ENCODE measurements around the gene SLC39A12.
A peak's percentile ranks its signal among the peaks of the same experiment; 100 is the strongest.

The SLC39A12 gene

DNA sequence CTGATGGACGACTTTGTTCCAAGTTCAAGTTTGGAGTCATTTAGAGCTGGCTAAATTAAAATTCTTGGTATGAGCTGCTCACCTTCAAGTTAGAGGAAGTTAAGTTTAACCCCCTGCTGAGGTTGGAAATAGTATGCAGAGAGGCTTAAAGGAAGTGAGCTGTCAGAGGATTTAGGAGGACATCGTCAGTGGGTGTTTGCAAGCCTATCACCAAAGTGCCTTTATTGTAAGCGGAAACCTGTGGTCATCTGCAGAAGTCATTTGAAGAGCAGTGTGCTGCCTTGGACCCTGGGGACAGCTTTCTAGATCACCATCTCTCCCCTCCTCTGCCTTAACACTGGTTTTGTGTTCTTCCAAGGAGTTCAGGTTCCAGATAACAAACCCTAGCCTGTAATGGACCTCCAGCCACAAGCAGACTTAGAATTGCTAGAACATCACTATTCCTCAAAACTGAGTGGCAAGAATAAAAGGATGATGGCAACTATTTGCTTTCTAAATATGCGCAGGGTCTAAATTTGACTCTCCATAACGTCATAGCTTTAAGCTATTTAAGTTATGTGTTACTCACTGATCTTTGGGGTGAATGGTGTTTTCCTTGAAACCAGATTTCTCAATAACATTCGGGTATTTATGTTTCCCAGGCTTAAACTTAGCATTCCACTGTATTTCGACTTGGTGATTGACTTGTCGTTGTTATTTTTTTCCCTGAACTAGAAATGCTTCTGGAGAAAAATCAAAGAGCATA lies 93.4 kb downstream of the SLC39A12 start:
- TF ChIP-seq, protein P1, sequence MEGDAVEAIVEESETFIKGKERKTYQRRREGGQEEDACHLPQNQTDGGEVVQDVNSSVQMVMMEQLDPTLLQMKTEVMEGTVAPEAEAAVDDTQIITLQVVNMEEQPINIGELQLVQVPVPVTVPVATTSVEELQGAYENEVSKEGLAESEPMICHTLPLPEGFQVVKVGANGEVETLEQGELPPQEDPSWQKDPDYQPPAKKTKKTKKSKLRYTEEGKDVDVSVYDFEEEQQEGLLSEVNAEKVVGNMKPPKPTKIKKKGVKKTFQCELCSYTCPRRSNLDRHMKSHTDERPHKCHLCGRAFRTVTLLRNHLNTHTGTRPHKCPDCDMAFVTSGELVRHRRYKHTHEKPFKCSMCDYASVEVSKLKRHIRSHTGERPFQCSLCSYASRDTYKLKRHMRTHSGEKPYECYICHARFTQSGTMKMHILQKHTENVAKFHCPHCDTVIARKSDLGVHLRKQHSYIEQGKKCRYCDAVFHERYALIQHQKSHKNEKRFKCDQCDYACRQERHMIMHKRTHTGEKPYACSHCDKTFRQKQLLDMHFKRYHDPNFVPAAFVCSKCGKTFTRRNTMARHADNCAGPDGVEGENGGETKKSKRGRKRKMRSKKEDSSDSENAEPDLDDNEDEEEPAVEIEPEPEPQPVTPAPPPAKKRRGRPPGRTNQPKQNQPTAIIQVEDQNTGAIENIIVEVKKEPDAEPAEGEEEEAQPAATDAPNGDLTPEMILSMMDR (conservative IDR thresholded peaks at IDR 0.05; ENCODE audit: low read depth, low read length): no peak
- peak; percentile 94 for DNase-seq (ENCODE audit: low read depth)
- no peak overlapping the region for H3K4me3 ChIP-seq (ENCODE audit: low read depth, low read length)

DNA sequence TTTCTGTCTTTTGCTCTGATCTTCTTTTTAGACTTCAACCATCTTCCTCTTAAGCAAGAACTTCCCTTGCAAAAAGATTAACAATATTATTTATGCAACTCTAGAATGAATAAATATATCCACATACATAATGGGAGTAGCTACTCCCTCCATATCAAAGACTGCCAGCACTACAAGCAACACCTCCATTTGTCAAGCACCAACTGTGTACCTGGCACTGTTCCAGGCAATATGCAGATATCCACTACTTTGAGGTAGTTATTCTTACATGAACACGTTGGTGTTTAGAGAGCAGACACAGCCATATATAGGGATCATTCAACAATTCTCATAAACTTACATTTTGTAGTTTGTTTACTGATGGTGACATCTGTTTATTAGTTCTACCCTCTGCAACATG lies 104.9 kb downstream of the SLC39A12 start:
- TF ChIP-seq, protein P1 (conservative IDR thresholded peaks at IDR 0.05; ENCODE audit: low read depth, low read length): no peak
- H3K4me3 ChIP-seq (ENCODE audit: low read depth, low read length): no peak overlapping the region

DNA sequence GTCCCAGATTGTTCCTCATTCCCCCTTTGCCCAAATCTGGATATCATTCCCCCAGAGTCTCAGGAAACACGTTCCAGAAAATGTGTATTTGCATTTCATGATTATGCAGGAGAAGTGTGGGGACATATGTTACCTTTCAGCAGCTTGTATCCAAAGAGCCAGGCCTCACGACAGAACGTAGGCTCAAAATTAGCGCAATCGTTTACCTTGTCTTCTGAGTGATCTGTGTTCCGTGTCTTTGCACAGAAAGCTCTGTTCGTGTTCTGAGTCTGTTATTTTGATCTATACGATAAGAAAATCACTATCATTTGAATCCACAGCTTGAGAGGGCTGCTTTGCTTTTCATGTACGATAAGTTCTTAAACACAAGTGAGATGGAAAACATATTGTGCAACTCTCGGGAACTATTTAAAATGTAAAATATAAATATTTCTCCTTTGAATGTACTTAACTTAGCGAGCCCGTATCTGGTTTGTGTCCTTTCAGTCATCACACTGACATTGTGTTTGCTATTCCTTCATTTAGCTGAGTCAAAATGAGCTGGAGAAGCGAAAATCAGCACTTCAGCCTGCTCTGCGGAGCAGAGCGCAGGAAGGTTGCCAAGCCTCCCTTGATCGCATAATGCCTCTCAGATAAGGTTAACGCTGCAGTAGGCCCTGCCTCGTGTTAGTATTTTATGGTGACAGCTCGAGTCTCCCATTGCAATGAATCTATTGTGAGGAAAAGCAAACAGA lies 108.3 kb downstream of the SLC39A12 start:
- TF ChIP-seq, protein P1 (conservative IDR thresholded peaks at IDR 0.05; ENCODE audit: low read depth, low read length): no peak
- H3K4me3 ChIP-seq (ENCODE audit: low read depth, low read length): no peak overlapping the region
- DNase-seq (ENCODE audit: low read depth): no peak

More for the DNA sequence above, 104.9 kb downstream of the SLC39A12 start:
- DNase-seq (ENCODE audit: low read depth): no peak

DNA sequence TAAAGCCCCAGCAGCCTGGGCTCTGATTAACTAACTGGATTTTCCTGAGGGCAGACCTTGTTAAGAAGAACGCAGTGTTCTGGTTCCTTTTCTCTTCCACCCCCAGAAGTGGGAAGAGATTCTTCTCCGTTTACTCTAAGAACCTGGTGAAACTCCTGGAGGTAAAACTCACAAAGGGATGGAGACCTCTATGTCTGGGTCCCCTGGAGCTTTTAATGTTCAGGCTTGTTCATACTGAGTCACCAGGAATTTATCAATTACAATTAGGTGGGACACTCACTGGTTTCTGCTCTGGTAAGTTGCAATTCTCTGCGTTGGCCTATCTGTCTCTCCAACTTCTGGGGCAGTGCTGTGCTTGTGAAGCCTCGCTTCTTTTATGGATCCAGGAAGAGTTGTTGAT lies 115.2 kb downstream of the SLC39A12 start:
- H3K4me3 ChIP-seq (ENCODE audit: low read depth, low read length): no peak overlapping the region
- DNase-seq (ENCODE audit: low read depth): peak; percentile 22
- TF ChIP-seq, protein P1 (conservative IDR thresholded peaks at IDR 0.05; ENCODE audit: low read depth, low read length): no peak

DNA sequence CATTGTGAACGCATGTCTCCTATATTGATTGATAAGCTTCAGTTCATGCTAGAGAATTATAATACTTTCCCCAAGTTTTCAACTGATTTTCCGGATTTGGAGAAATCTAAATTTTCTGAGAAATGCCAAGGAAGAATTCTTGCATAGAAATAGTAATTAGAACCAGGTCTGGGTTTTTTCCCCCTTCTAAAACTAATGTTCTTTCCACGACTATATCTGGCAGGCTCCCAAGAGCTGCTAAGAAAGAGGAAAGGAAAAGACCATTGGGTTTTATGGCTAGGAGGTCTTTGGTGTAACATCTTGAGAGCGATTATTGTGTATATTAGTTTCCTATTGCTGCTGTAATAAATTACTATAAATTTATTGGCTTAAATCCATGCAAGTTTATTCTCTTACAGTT lies 116.7 kb downstream of the SLC39A12 start:
- no peak for DNase-seq (ENCODE audit: low read depth)
- TF ChIP-seq, protein P1 (conservative IDR thresholded peaks at IDR 0.05; ENCODE audit: low read depth, low read length): no peak

DNA sequence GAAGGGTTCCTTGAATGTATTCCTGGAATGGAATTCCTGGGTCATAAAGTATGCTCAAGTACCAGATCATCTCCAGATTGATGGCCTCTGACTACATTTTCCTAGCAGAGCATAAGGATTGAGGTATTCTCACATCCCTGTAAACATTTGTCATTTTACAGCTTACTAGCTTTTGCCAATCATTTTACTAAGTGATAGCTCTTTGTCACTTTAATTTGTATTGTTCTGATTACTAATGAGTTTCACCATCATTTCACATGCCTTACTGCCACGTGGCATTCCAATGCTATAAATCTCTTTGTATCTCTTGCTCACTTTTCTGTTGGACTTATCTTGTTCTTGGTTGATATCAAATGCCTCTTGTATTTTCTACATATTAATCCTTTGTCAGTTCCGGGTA lies 119.9 kb downstream of the SLC39A12 start:
- H3K4me3 ChIP-seq (ENCODE audit: low read depth, low read length): no peak overlapping the region
- TF ChIP-seq, protein P1 (conservative IDR thresholded peaks at IDR 0.05; ENCODE audit: low read depth, low read length): no peak
- DNase-seq (ENCODE audit: low read depth): peak; percentile 4

More for the DNA sequence above, 116.7 kb downstream of the SLC39A12 start:
- H3K4me3 ChIP-seq (ENCODE audit: low read depth, low read length): no peak overlapping the region

Data from choroid plexus epithelial cell (primary cell).